ENCODE data around the gene ENPP3.

DNA sequence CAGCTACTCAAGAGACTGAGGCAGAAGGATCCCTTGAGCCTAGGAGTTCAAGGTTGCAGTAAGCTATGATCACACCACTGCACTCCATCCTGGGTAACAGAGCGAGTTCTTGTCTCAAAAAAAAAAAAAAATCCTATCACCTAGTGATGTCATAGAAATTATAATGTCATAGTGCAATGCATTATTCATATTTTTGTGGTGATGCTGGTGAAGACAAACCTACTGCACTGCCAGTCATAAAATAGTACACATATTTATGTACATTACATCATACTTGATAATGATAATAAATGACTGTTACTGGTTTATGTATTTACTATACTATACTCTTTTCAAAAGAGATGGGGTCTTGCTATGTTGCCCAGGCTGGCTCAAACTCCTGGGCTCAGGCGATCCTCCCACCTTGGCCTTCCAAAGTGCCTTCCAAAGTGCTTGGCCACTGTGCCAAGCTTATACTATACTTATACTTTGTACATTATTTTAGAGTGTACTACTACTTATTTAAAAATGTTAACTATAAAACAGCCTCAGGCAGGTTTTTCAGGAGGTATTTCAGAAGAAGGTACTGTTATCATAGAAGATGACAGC lies 26.6 kb downstream of the ENPP3 start:
- TF ChIP-seq CTCF (IDR thresholded peaks at IDR 0.05; ENCODE audit: low read depth, low read length, poor library complexity, severe bottlenecking) (no peak), EZH2phosphoT487 (IDR thresholded peaks at IDR 0.05; ENCODE audit: borderline replicate concordance, low read length) (no peak)
